CD4-positive, alpha-beta T cell treated with Interleukin-21 for 1 hour (primary cell): ENCODE data around the gene RAP1B.
A peak's percentile ranks its signal among the peaks of the same experiment; 100 is the strongest.
"Not testable (repeated sequence)": the region's sequence is repeated elsewhere in the genome, so short reads cannot be mapped to it uniquely, and the experiment has no call there.

Experiments
- DNase-seq: peaks from one replicate; pipeline ENCODE4 v3.0.0-alpha.2; 2020

RAP1B gene

DNA sequence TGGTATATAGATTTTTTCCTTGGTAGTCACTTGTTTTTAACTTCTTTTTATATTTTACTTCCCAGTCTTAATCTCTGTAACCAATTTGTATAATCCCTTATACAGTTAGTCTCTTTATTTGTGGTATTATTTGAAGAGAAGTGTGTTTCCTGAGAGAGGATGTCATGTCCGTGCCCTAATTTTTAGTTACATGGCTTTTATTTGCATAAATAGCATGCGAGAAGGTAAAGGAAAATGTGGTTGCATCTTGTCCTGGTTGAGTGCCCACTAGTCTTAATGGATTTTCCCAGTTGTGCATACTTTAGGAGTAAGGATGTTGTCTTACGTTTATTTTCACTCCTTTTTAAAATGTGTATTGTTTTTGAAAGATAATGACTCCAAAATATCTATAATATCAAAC is 27.5 kb downstream of the RAP1B start:
- no peak for DNase-seq

DNA sequence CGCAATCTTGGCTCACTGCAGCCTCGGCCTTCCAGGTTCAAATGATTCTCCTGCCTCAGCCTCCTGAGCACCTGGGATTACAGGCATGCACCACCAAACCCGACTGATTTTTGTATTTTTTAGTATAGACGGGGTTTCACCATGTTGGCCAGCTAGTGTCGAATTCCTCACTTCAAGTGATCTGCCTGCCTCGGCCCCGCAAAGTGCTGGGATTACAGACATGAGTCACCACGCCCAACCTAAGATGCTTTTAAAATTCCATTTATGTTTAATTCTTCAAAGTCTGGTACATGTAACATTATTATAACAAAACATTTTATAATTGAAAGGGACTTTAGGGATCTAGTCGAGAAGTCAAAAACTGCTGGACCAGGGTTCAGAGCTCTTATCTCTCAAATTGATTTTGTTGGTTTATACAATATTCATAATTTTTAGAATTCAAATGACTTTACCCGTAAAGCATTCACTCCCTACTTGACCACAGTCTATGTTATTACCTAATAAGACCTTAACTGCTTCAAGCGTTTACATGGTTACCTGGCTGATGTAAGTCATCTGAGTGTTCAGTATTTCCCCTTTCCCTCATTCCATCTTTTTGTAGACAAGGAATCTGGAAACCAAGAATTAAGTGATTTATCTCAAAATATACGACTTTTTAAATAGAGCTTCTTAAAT is 28.2 kb downstream of the RAP1B start:
- DNase-seq = no peak

DNA sequence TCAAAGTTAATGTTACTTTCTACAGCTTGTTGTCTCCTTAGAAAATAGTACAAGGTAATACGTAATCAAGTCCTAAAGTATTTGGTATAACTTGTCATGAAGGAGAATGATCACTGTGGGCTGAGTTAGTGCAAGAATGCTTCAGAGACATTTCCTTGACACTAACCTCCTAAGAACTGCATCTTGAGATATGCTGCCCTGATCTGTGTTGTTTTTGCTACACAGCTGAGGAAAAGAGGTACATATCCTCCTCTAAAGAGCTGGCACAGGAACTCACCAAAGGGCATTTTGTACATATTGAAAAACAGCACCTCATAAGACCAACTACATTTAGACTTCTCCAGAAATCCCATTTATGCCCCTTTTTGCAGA is 28.7 kb downstream of the RAP1B start:
- DNase-seq = no peak

DNA sequence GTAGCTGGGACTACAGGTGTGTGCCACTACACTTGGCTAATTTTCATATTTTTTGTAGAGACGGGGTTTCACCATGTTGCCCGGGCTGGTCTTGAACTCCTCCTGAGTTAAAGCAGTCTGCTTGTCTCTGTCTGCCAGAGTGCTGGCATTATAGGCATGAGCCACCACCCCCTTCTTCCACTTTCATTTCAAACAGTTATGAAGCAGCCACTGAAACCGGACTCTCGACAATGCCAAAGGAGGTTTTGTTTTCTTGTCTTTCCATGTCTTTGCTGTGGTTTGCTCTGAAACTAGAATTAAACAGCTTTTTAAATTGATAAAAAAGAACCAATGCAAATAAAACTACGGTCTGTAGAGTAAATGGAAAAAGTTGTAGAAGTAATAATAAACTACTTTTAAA is 30.4 kb downstream of the RAP1B start:
- DNase-seq = peak; percentile 53

DNA sequence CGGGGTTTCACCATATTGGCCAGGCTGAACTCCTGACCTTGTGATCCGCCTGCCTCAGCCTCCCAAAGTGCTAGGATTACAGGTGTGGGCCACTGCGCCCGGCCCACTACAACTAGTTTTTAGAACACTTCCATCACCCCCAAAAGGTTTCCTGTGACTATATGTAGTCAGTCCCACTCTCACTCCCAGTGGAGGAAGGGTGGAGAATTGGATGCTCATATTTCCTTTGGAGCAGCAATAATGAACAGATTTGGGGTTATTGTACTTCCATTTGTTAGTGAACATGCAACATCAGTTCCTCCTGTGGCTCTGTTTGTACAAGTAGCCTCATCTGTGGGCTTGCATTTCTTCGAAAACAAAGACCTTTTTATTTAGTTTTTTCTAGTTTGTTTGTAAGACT is 35.8 kb downstream of the RAP1B start:
- DNase-seq = no peak

DNA sequence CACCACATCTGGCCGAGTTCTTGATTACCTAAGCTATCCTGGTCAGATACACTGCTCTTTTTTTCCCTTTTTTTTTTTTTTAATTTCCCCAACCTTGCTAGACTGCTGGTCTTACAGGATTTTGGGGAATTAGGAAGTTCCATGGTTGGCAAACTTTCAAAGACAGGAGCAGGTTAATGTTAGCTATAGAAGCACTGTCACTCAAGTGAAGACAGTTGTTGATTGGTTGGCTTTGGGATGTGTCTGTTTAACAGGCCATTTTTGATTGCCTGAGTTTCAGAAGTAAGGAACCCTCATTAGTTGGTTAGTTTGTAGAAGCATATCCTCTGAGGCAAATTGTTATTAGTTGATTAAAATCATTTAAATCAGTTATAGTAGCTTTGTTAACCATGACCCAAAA is 36.8 kb downstream of the RAP1B start:
- no peak for DNase-seq

DNA sequence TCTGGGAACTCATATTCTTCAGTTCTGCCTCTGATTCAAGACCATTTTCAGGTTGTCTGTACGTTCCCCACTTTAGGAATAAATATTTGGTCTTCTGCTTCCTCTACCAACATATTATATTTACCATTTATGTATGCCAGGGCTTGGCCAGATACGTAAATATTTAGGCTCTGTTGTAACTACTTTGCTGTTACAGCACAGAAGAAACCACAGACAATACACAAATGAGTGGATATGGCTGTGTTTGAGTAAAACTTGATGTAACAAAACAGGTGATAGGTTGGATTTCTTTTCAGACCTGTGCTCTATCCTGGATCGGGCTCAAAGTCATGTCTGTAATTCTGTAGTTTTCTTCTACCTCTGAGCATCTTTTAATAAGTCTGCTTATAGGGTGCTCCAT is 37.5 kb downstream of the RAP1B start:
- no peak for DNase-seq

DNA sequence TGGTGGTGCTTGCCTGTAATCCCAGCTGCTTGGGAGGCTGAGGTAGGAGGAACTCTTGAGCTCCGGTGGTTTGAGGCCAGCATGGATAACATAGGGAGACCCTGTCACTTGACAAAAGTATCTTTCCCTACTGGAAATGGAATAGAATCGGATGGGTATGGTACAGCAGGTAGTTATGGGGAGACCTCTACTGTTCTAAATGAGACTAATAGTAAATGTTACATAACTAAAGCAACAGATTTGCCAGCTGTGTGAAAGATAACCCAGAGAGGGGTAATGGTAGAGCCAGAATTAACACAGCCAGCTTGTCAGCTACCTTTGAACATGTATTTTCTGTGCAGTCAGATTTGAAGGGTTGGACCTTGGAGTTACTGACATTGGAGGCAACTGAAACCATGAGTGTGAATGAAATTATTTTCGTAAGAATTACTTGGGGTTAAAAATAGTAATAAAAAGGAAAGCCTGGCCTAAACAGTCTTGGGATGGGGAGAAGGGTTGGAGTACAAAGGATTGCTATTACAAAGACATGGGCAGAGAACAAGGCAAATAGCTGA is 54.4 kb downstream of the RAP1B start:
- DNase-seq = no peak

DNA sequence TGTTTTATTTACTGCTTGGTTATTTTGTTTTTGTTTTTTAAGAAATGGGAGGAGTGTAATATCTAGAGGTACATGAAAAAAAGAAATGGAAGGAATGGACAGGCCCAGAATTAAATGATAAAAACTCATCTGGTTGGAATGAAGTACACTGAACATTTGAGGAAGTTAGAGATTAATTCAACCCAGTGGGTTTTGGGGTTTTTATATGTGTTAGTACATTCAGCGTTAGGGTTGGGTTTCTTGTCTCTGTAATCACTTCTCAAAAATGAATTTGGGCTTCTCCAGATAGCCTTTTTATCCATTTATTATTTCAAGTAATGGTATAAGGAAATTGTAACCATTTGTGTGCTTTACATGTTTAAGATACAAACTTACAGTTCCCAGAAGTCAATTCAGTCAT is 56.6 kb downstream of the RAP1B start:
- no peak for DNase-seq

DNA sequence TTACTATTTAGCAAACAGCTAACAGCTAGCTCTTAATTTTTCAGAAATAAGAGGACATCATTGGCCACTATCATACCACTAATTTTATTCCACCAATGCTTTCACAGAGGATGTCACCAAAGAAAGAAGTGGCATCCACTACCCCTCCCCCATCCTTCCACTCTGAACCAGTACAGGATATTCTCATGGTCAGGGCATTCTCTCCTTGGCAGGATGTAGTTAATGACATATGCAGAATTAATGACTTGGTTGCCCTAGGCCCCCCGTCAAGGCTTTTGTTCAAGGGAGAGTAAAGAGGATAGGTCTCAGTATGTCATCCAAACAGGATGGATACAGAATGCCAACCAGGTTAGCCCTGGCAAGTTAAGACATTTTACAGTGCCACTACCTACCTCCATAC is 57.2 kb downstream of the RAP1B start:
- DNase-seq = no peak

DNA sequence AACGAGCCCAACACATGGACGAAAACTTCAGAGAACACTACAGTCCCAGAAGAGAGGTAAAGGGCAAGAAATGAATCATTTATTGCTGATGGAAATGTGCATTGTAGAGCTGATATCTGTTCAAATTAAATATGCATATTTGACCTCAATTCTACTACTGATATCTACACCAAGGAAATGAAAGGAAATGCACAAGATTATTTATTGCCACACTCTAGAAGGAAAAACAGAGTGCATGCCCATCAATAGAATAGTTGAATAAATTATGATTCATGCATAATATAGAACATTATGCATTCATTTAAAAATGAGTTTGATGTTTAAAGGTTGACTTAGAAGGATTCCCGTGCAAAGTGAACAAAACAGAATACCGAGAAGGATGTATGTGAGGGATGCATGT is 60.5 kb downstream of the RAP1B start:
- no peak for DNase-seq

DNA sequence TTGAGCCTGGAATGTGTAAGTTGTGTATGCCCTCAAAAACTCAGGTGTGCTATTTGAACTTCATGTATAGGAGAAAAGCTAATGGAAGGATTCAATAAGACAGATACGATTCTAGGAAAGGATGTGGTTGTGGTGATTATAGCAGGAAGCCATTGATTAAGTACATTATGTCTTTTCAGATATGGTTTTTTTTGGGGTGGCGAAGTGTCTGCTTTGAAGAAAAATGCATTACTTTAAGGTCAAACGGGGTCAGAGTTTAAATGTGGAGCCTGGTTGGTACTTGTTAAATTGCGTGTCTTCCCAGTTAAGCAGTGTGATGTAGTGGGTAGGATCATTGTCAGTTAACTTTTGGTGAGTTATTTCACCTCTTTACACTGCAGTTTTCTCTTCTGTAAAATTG is 63.1 kb downstream of the RAP1B start:
- DNase-seq = peak; percentile 59

DNA sequence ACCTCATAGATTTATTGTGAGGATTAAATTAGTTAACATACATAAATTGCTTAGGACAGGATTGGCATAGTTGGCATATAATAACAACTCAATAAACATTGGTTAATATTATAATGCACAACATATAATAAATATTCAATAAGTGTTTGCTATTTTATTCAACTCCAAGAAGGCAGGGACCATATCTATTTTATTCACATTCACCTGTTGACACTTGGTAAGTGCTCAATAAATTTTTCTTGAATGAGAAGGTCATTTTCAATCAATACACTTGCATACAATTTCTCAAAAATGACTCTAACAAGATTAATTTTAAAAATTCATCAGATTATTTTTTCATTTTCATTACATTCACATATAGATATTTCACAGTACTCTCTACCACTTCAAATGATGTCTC is 63.7 kb downstream of the RAP1B start:
- no peak for DNase-seq

DNA sequence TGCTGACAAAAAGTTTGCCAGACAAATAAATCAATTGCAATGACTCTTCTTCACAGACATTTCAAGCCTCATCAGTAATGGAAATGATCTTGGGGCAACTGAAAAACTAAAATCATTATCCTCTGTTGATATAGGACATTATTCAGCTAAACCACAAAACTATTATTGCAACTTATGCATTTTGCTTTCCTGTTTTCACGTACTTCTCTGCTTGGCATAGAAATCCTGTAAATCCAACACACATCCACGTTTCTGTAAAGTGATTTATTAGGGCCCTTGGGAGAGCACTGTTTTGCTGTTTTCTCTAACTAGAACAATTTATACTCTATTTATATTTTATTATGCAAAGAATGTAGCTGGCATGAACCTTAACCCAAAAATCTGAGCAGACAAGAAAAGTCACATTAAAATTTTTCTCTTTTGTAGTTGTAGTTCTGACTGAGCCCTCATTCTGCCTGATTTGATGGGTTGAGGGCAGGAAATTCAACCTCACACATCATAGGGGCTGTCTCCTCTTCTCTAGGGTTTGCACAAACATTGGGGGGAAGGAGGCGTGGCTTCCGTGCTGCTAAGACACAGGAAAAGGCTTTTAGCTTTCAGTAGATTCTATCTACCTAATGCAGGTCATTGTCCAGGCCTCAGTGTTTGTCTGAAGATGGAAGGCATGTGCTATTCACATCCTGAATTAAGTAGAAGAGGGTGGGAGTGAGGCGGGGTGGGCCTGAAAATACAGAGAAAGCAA is 64.6 kb downstream of the RAP1B start:
- DNase-seq = peak; percentile 80

DNA sequence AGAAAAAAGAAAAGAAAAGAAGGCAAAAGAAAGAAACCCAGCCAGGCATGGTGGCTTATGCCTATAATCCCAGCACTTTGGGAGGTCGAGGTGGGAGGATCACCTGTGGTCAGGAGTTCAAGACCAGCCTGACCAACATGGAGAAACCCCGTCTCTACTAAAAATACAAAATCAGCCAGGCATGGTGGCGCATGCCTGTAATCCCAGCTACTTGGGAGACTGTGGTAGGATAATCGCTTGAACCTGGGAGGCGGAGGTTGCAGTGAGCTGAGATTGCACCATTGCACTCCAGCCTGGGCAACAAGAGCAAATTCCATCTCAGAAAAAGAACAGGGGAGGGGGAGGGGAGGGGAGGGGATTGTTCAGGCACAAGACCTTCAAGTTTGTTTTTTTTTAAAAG is 66.2 kb downstream of the RAP1B start:
- not testable (repeated sequence) for DNase-seq

DNA sequence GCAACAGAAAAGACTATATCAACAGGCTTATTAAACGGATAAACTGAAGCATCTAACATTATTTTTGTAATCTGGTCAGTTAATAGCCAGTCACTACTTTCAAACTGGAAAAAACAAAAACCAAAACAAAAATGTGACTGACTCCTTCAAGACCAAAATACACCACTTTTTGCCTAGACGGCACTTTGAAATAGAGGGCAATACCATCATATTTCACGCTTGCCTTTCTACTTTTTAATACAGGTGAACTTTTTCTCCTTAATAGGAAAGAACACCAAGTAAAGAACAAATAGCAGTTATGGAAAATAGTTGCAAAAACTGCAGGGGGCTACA is 75.5 kb downstream of the RAP1B start:
- DNase-seq = no peak

DNA sequence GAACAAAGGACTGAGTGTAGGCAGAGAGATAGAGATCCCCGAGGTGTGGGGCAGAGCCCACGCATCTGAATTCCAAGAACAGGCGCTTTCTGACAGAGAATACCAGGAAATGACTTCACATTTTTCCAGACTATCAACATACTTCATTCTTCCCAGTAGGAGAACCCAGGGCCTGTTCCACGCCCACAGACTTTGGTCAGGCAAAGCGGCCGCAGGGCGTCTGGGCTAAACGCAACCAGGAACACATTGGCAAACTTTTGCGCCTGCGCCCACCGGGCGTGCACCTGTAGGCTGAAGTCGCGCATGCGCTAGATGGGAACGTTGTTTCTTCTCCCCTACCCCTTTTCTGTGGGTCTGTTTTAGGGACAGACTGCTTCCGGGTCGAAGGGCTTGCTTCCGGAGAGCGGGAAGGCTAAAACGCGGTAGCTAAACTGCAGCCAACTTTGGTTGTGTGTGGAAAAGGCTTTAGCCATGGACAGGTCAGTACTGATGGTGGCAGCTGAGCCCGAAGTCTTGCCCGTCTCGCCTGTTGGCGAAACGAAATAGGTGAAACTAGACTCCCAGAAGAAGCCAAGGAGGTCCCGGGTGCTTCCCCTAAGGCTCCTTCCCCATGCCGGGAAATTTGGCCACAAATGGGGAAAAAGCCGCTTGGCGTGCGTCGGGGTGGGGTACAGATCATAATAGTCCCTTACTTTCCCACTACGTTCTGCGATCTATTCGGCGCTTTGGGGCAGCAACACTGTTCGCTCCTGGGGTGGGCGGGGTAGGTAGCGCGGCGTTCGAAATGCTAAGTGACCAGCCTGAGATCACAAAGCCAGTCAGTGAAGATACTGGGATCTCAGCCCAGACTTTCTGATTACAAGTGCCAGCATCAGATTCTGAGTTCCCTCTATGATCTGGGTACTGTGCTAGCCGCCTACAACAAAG is 76.2 kb downstream of the RAP1B start, which contains the start of gene NUP107:
NUP107 (plus strand) TSS at position 384 of the 927 bp plus-strand sequence; CDS start at position 472, 88 bp downstream.
- DNase-seq = peak; percentile 97

DNA sequence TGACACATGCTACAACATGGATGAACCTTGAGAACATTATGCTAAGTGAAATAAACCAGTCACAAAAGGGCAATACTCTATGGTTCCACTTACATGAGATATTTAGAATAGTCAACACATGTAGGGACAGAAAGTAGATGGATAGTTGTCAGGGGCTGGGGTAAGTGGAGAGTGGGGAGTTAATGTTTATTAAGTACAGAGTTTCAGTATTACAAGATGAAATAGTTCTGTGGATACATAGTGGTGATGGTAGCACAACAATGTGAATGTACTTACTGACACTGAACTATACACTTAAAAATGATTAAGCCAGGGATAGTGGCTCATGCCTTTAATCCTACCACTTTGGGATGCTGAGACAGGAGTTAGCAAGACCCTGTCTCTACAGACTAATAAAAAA is 84.8 kb downstream of the RAP1B start:
- DNase-seq = no peak

DNA sequence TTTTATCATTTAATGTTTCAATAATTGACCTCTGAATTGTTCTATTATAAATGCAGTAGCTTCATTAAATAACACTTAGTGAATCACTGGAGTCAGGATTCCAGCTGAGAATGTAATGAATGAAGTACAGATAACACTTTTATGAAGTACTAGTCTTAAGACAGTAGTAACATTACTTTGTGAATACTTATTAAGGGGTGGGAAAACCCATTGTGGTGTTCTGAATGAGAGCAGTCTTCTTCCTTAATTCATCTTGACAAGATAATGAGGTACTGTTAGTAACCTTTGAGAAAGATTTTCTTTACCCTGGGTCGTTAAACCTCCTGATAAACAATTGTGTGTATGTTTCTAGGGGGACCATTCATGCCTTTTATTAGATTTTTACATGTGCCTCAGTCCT is 88.8 kb downstream of the RAP1B start:
- no peak for DNase-seq
